ENCODE data around the gene SH3GL1.

The SH3GL1 gene

DNA sequence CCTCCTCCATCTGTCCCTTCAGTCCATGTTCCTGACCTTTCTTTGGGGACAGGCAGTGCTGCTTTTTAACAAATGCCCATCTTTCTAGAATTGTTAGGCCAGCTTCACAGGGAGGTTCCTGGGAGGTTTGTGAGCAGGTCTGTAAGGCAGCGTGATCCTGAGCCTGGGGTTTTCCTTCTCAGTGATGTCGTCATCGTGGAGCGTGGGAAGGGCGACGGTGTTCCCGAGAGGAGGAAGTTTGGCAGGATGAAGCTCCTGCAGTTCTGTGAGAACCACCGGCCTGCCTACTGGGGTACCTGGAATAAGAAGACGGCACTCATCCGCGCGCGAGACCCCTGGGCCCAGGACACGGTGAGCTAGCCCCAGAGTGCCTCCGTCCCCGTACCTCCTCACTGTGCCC is 28.9 kb upstream of the SH3GL1 start:
- Histone ChIP-seq H3K36me3 (ENCODE audit: control insufficient read depth in 1 of 2, insufficient read depth in 2 of 2, low read depth in 1 of 2, low read length in 2 of 2) (peaks cover 44 to 52% of the 10 kb centered on the region in 2 experiments), H2BK12ac (ENCODE audit: low read length in 2 of 2) (no peak overlapping the region), H3K4me1 (ENCODE audit: control insufficient read depth, insufficient read depth, low read depth, low read length) (peaks cover 3% of the 10 kb centered on the region), H3K9ac (ENCODE audit: low read length) (no peak overlapping the region), H3K18ac (ENCODE audit: low read depth in 1 of 2, low read length in 2 of 2) (no peak overlapping the region), H3K27me3 (ENCODE audit: control insufficient read depth in 1 of 2, insufficient read depth in 1 of 2, low read length in 2 of 2) (no peaks in the 10 kb centered on the region), H3K9me3 (ENCODE audit: control insufficient read depth, low read length) (no peaks in the 10 kb centered on the region), H3K4ac (ENCODE audit: low read depth in 1 of 2, low read length in 2 of 2) (no peak overlapping the region), H3K4me3 (ENCODE audit: insufficient read depth in 1 of 2, low read depth in 1 of 2, low read length in 2 of 2) (no peak overlapping the region), H3K27ac (ENCODE audit: low read length, poor library complexity, severe bottlenecking) (no peak overlapping the region), H3K4me2 (ENCODE audit: low read length, poor library complexity, severe bottlenecking) (no peak overlapping the region), H2BK120ac (ENCODE audit: low read depth, low read length) (no peak overlapping the region), H2AK5ac (ENCODE audit: low read length, severe bottlenecking) (no peak overlapping the region), H4K91ac (ENCODE audit: low read length) (no peak overlapping the region), H3K14ac (ENCODE audit: low read length in 2 of 2) (no peak overlapping the region), H2AFZ (ENCODE audit: low read depth, low read length) (no peak overlapping the region), H4K8ac (ENCODE audit: low read length) (no peak overlapping the region), H3K79me1 (replicated peaks; ENCODE audit: low read length, poor library complexity, severe bottlenecking) (peaks cover 9% of the 10 kb centered on the region), H3K23ac (ENCODE audit: low read length in 2 of 2) (no peak overlapping the region), H2BK5ac (ENCODE audit: low read depth, low read length, poor library complexity, severe bottlenecking) (no peak overlapping the region), H2BK15ac (ENCODE audit: low read depth, poor library complexity, severe bottlenecking) (peak overlapping the region; percentile 33)
- no peak for DNase-seq
- 96% methylated on average over 16 of the region's 16 CpGs for WGBS

DNA sequence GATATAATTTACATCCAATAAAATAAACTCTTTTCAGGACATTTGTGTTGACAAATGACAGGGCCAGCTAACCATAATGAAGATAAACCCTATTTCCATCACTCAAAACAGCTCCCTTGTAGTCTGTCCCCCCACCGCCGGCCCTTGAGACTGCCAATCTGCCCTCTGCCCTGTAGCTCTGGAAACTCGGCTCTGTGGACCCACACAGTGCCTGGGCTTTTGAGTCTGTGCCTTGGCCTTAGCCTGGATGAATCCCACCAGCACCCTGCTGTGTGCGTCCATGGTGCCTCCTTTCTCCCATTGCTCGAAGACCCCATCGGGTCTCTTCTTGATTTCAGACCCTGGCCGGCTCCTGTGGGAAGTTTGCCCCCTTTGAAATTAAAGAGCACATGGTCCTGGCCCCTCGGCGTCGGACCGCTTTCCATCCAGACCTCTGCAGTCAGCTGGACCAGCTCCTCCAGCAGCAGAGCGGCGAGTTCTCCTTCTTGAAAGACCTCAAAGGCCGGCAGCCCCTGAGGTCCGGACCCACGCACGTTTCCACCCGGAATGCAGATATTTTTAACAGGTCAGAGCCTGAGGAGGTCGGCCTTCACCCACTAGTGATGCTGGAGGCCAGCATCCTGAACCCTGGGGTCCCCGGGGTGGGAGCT is 28.1 kb upstream of the SH3GL1 start:
- Histone ChIP-seq H3K23ac (ENCODE audit: low read length in 2 of 2) (no peak overlapping the region), H3K36me3 (ENCODE audit: control insufficient read depth in 1 of 2, insufficient read depth in 2 of 2, low read depth in 1 of 2, low read length in 2 of 2) (peaks cover 43 to 55% of the 10 kb centered on the region in 2 experiments), H3K4me1 (ENCODE audit: control insufficient read depth, insufficient read depth, low read depth, low read length) (peaks cover 3% of the 10 kb centered on the region), H2AFZ (ENCODE audit: low read depth, low read length) (no peak overlapping the region), H2BK5ac (ENCODE audit: low read depth, low read length, poor library complexity, severe bottlenecking) (no peak overlapping the region), H2BK12ac (ENCODE audit: low read length in 2 of 2) (no peak overlapping the region), H3K9me3 (ENCODE audit: control insufficient read depth, low read length) (no peaks in the 10 kb centered on the region), H3K27me3 (ENCODE audit: control insufficient read depth in 1 of 2, insufficient read depth in 1 of 2, low read length in 2 of 2) (no peaks in the 10 kb centered on the region), H3K27ac (ENCODE audit: low read length, poor library complexity, severe bottlenecking) (no peak overlapping the region), H2AK5ac (ENCODE audit: low read length, severe bottlenecking) (no peak overlapping the region), H3K4ac (ENCODE audit: low read depth in 1 of 2, low read length in 2 of 2) (no peak overlapping the region), H2BK120ac (ENCODE audit: low read depth, low read length) (no peak overlapping the region), H3K79me1 (replicated peaks; ENCODE audit: low read length, poor library complexity, severe bottlenecking) (peaks cover 9% of the 10 kb centered on the region), H2BK15ac (ENCODE audit: low read depth, poor library complexity, severe bottlenecking) (no peak overlapping the region), H3K4me3 (ENCODE audit: insufficient read depth in 1 of 2, low read depth in 1 of 2, low read length in 2 of 2) (no peak overlapping the region), H3K18ac (ENCODE audit: low read depth in 1 of 2, low read length in 2 of 2) (no peak overlapping the region), H3K14ac (ENCODE audit: low read length in 2 of 2) (no peak overlapping the region), H4K8ac (ENCODE audit: low read length) (no peak overlapping the region), H4K91ac (ENCODE audit: low read length) (no peak overlapping the region), H3K9ac (ENCODE audit: low read length) (no peak overlapping the region), H3K4me2 (ENCODE audit: low read length, poor library complexity, severe bottlenecking) (no peak overlapping the region)
- DNase-seq = no peak
- 97% methylated on average over 20 of the region's 20 CpGs for WGBS

DNA sequence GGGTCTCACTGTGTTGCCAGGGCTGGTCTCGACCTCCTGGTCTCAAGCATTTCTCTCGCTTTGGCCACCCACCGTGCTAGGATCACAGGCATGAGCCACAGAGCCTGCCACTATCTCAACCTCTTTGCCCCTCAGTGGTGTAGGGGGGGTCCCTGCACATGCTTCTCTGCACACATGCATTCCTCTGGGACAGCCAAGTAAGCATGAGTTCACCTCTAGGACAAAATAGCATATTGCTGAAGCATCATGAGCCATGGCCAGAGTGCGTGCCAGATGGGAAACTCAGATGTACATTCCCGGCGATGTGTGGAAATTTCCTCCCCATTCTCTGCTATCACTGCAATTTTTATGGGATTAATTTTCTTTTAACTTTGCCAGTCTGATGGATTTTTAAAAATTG is 25.2 kb upstream of the SH3GL1 start:
- Histone ChIP-seq H2AFZ (ENCODE audit: low read depth, low read length) (no peak overlapping the region), H3K79me1 (replicated peaks; ENCODE audit: low read length, poor library complexity, severe bottlenecking) (peaks cover 10% of the 10 kb centered on the region), H3K18ac (ENCODE audit: low read depth in 1 of 2, low read length in 2 of 2) (no peak overlapping the region), H3K4ac (ENCODE audit: low read depth in 1 of 2, low read length in 2 of 2) (no peak overlapping the region), H3K23ac (ENCODE audit: low read length in 2 of 2) (peak overlapping the region in 1 of 2 experiments; percentile 14), H3K27me3 (ENCODE audit: control insufficient read depth in 1 of 2, insufficient read depth in 1 of 2, low read length in 2 of 2) (no peaks in the 10 kb centered on the region), H3K9ac (ENCODE audit: low read length) (peak overlapping the region; percentile 70), H3K36me3 (ENCODE audit: control insufficient read depth in 1 of 2, insufficient read depth in 2 of 2, low read depth in 1 of 2, low read length in 2 of 2) (peaks cover 24 to 39% of the 10 kb centered on the region in 2 experiments), H3K14ac (ENCODE audit: low read length in 2 of 2) (no peak overlapping the region), H2BK15ac (ENCODE audit: low read depth, poor library complexity, severe bottlenecking) (no peak overlapping the region), H4K8ac (ENCODE audit: low read length) (no peak overlapping the region), H3K4me2 (ENCODE audit: low read length, poor library complexity, severe bottlenecking) (no peak overlapping the region), H3K9me3 (ENCODE audit: control insufficient read depth, low read length) (no peaks in the 10 kb centered on the region), H2BK5ac (ENCODE audit: low read depth, low read length, poor library complexity, severe bottlenecking) (no peak overlapping the region), H2BK12ac (ENCODE audit: low read length in 2 of 2) (no peak overlapping the region), H2AK5ac (ENCODE audit: low read length, severe bottlenecking) (no peak overlapping the region), H4K91ac (ENCODE audit: low read length) (no peak overlapping the region), H3K27ac (ENCODE audit: low read length, poor library complexity, severe bottlenecking) (no peak overlapping the region), H3K4me3 (ENCODE audit: insufficient read depth in 1 of 2, low read depth in 1 of 2, low read length in 2 of 2) (peak overlapping the region in 1 of 2 experiments; percentile 23), H2BK120ac (ENCODE audit: low read depth, low read length) (no peak overlapping the region), H3K4me1 (ENCODE audit: control insufficient read depth, insufficient read depth, low read depth, low read length) (peaks cover 3% of the 10 kb centered on the region)
- DNase-seq = peak; percentile 27
- 81% methylated on average over 6 of the region's 6 CpGs for WGBS

DNA sequence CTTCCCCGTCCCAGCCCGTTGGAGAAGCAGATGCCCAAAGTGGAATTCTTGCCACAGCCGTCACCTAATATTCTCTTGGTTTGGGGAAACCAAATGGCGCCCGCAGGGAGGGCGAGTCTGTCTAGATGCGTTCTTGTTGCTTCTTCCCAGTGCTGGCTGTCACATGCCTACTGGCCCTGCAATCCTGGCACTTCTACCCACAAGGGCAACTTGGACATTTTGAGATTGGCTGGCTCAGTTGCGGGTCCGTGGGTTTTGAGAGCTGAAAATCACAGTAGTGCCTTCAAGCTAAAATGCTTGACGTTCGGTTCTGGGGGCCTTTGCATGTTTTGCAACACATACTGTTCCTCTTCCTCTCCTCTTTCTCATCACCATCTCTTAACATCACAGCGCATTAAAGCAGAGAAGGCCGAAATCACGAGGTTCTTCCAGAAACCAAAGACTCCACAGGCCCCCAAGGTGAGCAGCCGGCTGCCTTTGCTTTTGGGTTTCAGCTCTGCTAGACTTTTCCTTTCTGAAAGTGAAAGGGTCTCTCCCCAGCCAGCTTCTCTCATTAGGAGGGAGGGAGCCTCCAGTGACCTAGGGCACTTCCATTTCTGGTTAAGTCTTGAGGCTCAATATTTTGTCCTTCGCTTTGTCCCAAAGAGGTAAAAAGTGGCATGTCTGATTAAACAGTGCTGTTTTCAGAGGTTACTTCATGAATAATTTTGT is 23.2 kb upstream of the SH3GL1 start:
- H4K91ac ChIP-seq (ENCODE audit: low read length) = no peak overlapping the region
- no peak overlapping the region for H3K4me2 ChIP-seq (ENCODE audit: low read length, poor library complexity, severe bottlenecking)
- no peak overlapping the region for H2BK120ac ChIP-seq (ENCODE audit: low read depth, low read length)
- no peak overlapping the region for H3K27ac ChIP-seq (ENCODE audit: low read length, poor library complexity, severe bottlenecking)
- H2BK12ac ChIP-seq (ENCODE audit: low read length in 2 of 2) = no peak overlapping the region
- H2AK5ac ChIP-seq (ENCODE audit: low read length, severe bottlenecking) = no peak overlapping the region
- no peak overlapping the region for H4K8ac ChIP-seq (ENCODE audit: low read length)
- H3K18ac ChIP-seq (ENCODE audit: low read depth in 1 of 2, low read length in 2 of 2) = no peak overlapping the region
- no peak for DNase-seq
- H2AFZ ChIP-seq (ENCODE audit: low read depth, low read length) = no peak overlapping the region
- peaks cover 3% of the 10 kb centered on the region for H3K4me1 ChIP-seq (ENCODE audit: control insufficient read depth, insufficient read depth, low read depth, low read length)
- peaks cover 6 to 20% of the 10 kb centered on the region in 2 experiments for H3K36me3 ChIP-seq (ENCODE audit: control insufficient read depth in 1 of 2, insufficient read depth in 2 of 2, low read depth in 1 of 2, low read length in 2 of 2)
- no peak overlapping the region for H3K14ac ChIP-seq (ENCODE audit: low read length in 2 of 2)
- 95% methylated on average over 16 of the region's 16 CpGs for WGBS
- no peak overlapping the region for H3K9ac ChIP-seq (ENCODE audit: low read length)
- H3K27me3 ChIP-seq (ENCODE audit: control insufficient read depth in 1 of 2, insufficient read depth in 1 of 2, low read length in 2 of 2) = no peaks in the 10 kb centered on the region
- H3K9me3 ChIP-seq (ENCODE audit: control insufficient read depth, low read length) = no peaks in the 10 kb centered on the region
- H3K23ac ChIP-seq (ENCODE audit: low read length in 2 of 2) = no peak overlapping the region
- H2BK15ac ChIP-seq (ENCODE audit: low read depth, poor library complexity, severe bottlenecking) = no peak overlapping the region
- no peak overlapping the region for H3K4ac ChIP-seq (ENCODE audit: low read depth in 1 of 2, low read length in 2 of 2)
- no peak overlapping the region for H2BK5ac ChIP-seq (ENCODE audit: low read depth, low read length, poor library complexity, severe bottlenecking)
- no peak overlapping the region for H3K4me3 ChIP-seq (ENCODE audit: insufficient read depth in 1 of 2, low read depth in 1 of 2, low read length in 2 of 2)
- H3K79me1 ChIP-seq (replicated peaks; ENCODE audit: low read length, poor library complexity, severe bottlenecking) = peaks cover 15% of the 10 kb centered on the region

All from mesenchymal stem cell (in vitro differentiated cells and primary cell).